ENCODE measurements around the gene DPEP1.

The DPEP1 gene

DNA sequence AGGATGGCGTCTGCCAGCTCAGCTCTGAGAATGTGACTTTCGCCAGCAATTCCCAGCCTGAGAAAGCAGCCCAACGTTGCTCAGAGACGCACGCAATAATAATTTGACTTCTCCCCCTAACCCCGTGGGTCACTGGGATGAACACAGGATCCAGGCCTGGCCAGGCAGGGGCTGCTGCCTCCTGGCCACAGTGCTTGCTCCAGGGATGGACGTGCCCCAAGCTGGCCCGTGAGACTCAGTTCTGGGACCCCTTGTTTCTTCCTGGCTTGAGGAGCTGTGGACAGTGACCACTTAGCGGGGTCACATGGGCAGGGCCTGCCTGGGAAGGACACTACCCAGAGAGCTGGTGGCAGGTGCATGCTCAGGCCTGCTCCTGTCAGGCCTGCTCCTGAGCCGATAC lies 13.5 kb upstream of the DPEP1 start:
- DNase-seq: no peak

DNA sequence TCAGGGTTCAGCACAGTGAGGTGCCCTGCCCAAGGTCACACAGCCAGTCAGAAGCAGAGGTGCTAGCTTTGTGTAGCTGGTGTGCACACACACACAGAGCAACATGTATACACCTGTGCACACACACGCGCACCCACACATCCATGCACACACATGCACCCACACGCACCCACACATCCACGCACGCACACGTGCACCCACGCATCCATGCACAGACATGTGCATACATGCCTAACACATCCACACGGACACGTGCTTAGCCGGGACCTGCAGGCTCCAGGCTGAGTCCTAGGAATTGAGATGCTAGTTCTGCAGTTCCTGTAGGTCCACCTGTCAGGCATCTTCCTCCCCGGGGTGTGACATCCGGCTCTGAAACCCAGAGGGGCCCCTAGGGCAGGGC lies 13.0 kb upstream of the DPEP1 start:
- no peak for DNase-seq

GRCh38 chr16:89600956-89601355 lies 12.5 kb upstream of the DPEP1 start:
- no peak for DNase-seq

DNA sequence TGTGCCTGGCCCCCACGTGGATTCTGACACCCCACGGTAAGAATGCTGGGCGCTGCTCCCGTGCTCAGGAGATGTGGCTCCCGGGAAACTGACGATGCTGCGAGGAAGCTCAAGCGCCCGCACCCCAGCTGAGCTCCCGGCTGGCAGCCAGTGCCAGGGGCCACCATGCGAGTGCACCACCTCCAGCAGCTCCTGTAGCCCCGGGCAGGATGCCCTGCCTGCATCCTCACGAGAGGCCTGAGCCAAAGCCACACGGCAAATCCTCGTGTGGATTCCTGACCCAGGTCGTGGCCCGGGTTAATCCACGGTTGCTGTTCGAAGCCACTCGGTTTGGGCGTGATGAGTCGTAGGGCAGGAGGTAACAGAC lies 11.6 kb upstream of the DPEP1 start:
- DNase-seq: no peak

DNA sequence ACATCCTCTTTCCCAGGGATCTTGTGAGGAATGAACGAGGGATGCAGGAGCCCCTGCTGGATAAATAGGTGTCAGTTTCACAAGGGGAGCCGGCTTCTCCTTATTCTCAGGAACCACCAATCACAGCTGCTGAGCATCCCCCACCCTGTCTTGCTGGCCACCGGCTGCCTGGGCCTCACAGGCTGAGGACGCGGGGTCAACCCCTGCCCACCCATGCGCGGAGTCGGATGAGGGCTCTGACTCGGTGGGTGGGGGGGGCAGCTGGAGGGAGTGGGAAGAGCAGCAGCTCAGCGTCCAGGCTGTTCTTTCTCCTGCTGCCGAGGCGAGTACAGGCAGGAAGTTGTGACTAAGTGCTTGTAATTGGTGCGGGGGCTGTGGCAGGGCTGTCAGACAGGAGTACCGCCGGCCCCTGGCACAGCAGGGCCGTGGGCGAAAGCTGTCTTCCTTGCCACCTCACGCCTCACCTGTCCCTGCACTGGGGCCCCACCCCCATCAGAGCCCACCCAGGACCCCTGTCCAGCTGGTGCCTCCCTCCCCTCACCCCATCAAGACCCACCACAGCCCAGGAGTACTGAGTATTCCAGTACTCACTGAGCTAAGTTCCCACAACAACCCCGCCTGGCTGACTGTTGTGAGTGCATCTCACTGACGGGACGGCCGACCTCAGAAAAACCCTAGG lies 11.0 kb upstream of the DPEP1 start:
- peak; percentile 57 for DNase-seq

GRCh38 chr16:89602952-89603590 lies 10.4 kb upstream of the DPEP1 start:
- no peak for DNase-seq

- DNase-seq: no peak
Measured at GRCh38 chr16:89604764-89605163, 8.7 kb upstream of the DPEP1 start.

DNA sequence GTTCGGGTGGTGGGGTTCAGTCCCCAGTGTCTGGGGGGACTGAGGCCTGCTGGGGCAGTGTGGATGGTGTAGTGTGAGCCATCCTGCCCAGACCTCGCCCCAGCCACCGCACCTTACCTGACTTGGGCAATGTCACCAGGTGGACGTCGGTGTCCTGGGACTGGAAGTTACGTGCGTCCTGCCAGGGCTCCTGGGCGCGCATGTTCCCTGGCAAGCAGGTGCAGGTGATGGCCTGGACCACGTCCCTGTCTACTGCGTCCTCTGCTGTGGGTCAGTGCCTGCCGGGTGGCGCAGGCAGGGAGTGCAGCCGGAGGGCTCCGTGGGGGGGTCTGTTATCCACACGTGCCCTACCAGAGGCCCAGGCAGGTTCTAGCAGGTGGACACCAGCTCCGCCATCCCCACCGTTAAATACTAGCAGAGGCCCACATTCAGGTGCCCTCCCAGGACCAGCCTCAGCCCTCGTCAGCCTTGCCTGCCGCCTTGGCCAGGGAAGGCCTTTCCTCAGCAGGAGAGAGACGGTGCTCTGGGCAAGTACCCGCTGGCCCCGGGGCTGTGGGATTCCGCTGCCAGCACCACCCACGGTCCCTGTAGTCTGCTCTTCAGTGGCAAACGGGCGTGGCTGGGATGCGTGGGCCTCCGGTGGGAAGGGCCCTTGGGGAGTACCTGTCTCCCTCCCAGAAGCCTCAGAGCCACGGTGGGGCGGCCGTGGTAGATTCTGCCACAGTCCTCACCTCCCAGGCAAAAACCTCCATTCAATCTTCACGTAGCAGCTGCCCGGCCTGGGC lies 8.1 kb upstream of the DPEP1 start:
- DNase-seq: no peak

GRCh38 chr16:89606006-89606405 lies 7.4 kb upstream of the DPEP1 start:
- DNase-seq: no peak

GRCh38 chr16:89607453-89607852 lies 6.0 kb upstream of the DPEP1 start:
- DNase-seq: no peak

- DNase-seq: no peak
Measured at GRCh38 chr16:89607937-89608740, 5.3 kb upstream of the DPEP1 start.

GRCh38 chr16:89610108-89610453 lies 3.4 kb upstream of the DPEP1 start:
- DNase-seq: no peak

GRCh38 chr16:89612415-89613166 lies 851 bp upstream of the DPEP1 start:
- no peak for DNase-seq

DNA sequence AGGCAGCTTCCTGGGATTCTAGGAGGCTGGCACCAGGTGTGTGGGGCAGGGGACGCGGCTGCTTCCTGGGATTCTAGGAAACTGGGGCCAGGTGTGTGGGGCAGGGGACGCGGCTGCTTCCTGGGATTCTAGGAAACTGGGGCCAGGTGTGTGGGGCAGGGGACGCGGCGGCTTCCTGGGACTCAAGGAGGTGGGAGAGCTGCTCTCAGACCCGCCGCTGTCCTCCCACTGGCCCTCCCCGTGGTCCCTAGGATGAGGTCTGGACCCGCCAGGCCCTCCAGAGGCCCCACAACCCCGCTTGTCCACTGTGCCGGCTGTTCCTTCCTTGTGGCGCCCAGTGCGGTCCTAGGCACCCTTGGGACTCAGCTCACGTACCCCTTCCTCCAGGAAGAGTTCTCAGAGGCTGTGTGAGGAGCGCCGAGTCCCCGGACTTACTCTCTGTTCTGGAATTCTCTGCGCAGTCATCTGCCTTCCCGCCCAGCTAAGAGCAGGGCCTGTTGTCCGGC lies 565 bp downstream of the DPEP1 start:
- DNase-seq: no peak

DNA sequence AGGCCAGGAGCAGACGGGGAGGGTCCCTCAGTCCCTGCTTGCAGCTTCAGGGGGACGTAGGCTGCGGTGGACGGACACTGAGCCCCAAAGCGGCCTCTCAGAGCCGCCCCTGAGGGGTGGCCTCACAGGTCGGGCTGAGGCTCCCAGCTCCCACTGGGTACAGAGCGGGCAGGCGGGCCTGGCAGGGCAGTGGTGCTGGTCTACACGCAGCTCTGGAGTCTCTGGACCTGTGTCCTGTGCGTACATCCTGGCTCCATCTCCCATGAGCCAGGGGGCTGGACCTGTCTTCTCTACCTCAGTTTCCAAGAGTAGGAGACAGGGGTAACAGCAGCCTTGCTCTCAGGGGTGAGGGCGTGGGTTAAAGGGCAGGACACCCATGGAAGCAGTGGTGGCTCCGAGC lies 1.7 kb downstream of the DPEP1 start:
- no peak for DNase-seq

- no peak for DNase-seq
Measured at GRCh38 chr16:89615596-89616090, 2.2 kb downstream of the DPEP1 start.

GRCh38 chr16:89616623-89617022 lies 3.2 kb downstream of the DPEP1 start:
- DNase-seq: no peak

DNA sequence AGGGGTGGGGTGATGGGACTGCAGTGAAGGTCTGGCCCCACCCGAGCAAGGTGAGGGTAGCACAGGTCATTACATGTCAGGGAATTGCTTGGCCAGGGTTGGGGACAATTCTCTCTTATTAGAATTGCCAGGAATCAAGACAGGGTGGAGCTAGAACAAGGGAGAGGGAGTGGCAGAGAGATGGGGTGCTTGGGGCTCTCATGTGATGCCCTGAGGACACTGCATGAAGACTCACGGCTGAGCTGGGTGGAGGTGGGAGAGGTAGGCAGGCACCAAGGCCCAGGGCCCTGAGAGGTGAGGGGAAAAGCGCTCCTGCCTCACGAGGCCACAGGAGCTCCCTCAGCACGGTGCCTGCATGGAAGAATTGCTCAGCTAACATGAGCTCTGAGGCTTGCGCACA lies 3.6 kb downstream of the DPEP1 start:
- DNase-seq: no peak

GRCh38 chr16:89618109-89618998 lies 4.9 kb downstream of the DPEP1 start:
- DNase-seq: peak; percentile 17

- DNase-seq: no peak
Measured at GRCh38 chr16:89619840-89620239, 6.4 kb downstream of the DPEP1 start.

DNA sequence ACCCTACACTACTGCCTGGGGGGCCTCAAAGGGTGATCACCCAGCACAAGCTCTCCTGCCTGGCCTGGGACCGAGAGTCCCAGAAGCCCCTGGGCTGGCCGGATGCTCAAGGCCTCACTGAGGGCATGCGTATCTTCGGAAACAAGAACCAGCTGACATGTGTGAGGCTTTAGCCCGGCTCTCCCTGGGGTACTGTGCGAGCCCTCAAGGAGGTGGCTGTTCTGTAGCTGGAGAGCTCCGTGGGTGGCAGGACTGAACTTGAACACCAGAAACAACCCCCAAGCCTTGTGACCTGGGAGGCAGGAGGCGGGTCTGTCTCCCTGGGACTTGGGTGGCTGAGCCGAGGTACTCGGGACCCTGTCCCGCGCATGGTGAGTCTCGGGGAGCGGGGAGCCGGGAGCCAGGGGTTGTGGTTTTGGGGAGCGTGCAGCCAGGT lies 7.0 kb downstream of the DPEP1 start:
- DNase-seq: no peak

Data from MV-4-11 (cell line).